Upper lobe of left lung (tissue), 4 donors: ENCODE measurements around the gene CRYBA2.

ENCODE experiments used
- CTCF ChIP-seq, 6 experiments: fragments of 450-650 bp in 4 of 6; fragments of 200-600 bp in 2 of 6; sonication (generic) in 2 of 6; IDR thresholded peaks; one replicate each; pipeline ENCODE4 v1.5.1; 2016 to 2019; ENCODE audit warnings: antibody characterized with exemption in 6 of 6
- EP300 ChIP-seq, 4 donors: sonication (generic); formaldehyde crosslinking; IDR thresholded peaks; one replicate each; pipeline ENCODE4 v1.5.1; 2017; ENCODE audit warnings: antibody characterized with exemption in 4 of 4, control low read depth in 2 of 4
- POLR2A ChIP-seq, 4 donors: fragments of 450-650 bp; IDR thresholded peaks; one replicate each; pipeline ENCODE4 v1.5.1; 2016 to 2017; ENCODE audit warnings: antibody characterized with exemption in 4 of 4, mild to moderate bottlenecking in 2 of 4
- POLR2AphosphoS5 ChIP-seq, 2 donors: sonication (generic); formaldehyde crosslinking; IDR thresholded peaks; one replicate each; pipeline ENCODE4 v1.5.1; 2017; ENCODE audit warnings: antibody characterized with exemption in 2 of 2

- no peak for TF ChIP-seq EP300 (IDR thresholded peaks at IDR 0.05)
- TF ChIP-seq CTCF (IDR thresholded peaks at IDR 0.05): no peak
- TF ChIP-seq POLR2A (IDR thresholded peaks at IDR 0.05): no peak
- TF ChIP-seq POLR2AphosphoS5 (IDR thresholded peaks at IDR 0.05): no peak
These were observed 46.6 kb downstream of the CRYBA2 start for GRCh38 chr2:218946621-218947020.
